Astrocyte (in vitro differentiated cells and primary cell): Measurements from ENCODE around the gene HMGB1.

Source experiments
- EZH2 ChIP-seq: IDR thresholded peaks from 2 replicates; pipeline ENCODE4 v1.6.1; 2012; ENCODE audit warnings: mild to moderate bottlenecking, low read length, inconsistent platforms; ENCODE audit not compliant: insufficient read depth
- TF ChIP-seq, protein P1 (sequence below): IDR thresholded peaks from 2 replicates; pipeline ENCODE4 v1.5.1; 2011; ENCODE audit warnings: low read depth, mild to moderate bottlenecking, inconsistent platforms, low read length, moderate library complexity; ENCODE audit not compliant: insufficient read depth

- TF ChIP-seq, protein P1, sequence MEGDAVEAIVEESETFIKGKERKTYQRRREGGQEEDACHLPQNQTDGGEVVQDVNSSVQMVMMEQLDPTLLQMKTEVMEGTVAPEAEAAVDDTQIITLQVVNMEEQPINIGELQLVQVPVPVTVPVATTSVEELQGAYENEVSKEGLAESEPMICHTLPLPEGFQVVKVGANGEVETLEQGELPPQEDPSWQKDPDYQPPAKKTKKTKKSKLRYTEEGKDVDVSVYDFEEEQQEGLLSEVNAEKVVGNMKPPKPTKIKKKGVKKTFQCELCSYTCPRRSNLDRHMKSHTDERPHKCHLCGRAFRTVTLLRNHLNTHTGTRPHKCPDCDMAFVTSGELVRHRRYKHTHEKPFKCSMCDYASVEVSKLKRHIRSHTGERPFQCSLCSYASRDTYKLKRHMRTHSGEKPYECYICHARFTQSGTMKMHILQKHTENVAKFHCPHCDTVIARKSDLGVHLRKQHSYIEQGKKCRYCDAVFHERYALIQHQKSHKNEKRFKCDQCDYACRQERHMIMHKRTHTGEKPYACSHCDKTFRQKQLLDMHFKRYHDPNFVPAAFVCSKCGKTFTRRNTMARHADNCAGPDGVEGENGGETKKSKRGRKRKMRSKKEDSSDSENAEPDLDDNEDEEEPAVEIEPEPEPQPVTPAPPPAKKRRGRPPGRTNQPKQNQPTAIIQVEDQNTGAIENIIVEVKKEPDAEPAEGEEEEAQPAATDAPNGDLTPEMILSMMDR = no peak
- no peak for TF ChIP-seq EZH2
These were observed 29.8 kb downstream of the HMGB1 start for GRCh38 chr13:30435911-30436451.
